MM.1S (cell line): ENCODE data around the gene ITPRIPL2.

Experiments used
- CTCF ChIP-seq: fragments of 300-600 bp; sonication (generic); IDR thresholded peaks from 2 replicates; pipeline ENCODE4 v1.5.1; 2016; ENCODE audit warnings: antibody characterized with exemption, low read length, mixed read lengths
- EZH2 ChIP-seq: fragments of 300-600 bp; sonication (generic); optimal IDR thresholded peaks from 2 replicates; pipeline ENCODE3; 2017; ENCODE audit warnings: low read depth, mild to moderate bottlenecking, antibody characterized with exemption, low read length, mixed read lengths
- EZH2phosphoT487 ChIP-seq: fragments of 300-600 bp; sonication (generic); IDR thresholded peaks from 2 replicates; pipeline ENCODE4 v1.6.1; 2018; ENCODE audit warnings: antibody characterized with exemption, low read length

DNA sequence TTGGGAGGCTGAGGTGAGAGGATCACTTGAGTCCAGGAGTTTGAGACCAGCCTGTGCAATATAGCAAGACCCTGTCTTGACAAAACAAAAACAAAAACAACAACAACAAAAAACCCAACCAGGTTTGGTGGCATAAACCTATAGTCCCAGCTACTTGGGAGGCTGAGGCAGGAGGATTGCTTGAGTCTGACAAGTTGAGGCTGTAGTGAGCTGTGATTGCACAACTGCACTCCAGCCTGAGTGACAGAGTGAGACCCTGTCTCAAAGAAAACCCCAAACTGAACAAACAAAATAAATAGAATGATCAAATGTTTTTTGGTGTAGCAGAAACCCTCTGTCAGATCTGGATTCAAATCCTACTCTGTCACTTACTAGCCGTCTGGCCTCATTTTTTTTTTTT is 38.3 kb downstream of the ITPRIPL2 start:
- no peak for TF ChIP-seq CTCF
- no peak for TF ChIP-seq EZH2
- no peak for TF ChIP-seq EZH2phosphoT487
